ENCODE results near the gene PROX1. TPM values are rescaled to one million over a fixed set of nuclear protein-coding genes. Genes with fewer than 3 reads are reported as not detected.

The PROX1 gene
- total and polyA plus RNA-seq, 2 of the 4 experiments (the other 2 are of a cell fraction) = under 0.01 to 0.02 TPM

DNA sequence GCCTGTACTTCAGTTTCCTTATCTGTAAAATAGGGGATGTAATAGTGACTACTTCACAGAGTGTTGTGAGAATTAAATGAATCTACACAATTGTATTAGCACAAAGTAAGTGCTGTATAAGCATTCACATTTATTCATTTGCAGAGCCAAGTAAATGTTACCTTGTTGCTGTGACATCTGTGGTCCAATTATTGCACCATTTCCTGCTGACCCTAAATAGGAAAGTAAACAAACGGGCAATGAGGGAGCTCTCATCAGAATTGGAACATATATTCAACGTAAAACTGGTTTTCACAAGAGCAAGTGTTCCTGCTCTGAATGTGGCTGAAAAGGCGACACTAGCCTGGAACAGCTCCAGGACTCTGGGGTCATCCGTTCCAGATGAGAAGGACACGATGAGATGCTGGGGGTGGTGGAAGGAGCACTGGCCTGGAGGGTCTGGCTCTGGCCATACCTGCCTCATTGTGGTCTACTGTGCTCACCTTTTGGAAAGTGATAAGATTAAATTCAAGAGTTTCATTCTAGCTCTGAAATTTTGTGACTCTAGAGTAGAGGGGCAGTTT, 34.5 kb downstream of the PROX1 start:
- ChIA-PET POLR2A (ENCODE audit: unreplicated experiment) (no interaction called here), CTCF (interaction anchor here (1.6 kb wide), 1 partner anchor 18 kb away, joined by 6 read pairs; no protein-coding TSS in a partner anchor)
- intact Hi-C loops (cut with micrococcal nuclease) = no loop called here
- no peaks in the 10 kb centered on the region for H3K79me1 ChIP-seq (ENCODE audit: low read depth in 1 of 2, low read length in 2 of 2)
- H3K56ac ChIP-seq (ENCODE audit: extremely low read depth, insufficient read depth, low read length) = no peak overlapping the region
- peaks cover 2% of the 10 kb centered on the region; the same call in 1 of the 2 replicates for H3K27me3 ChIP-seq (ENCODE audit: control insufficient read depth, insufficient read depth, low read length)
- DNase-seq (no peak), ATAC-seq (ENCODE audit: low read depth) (no peak)
- no peak overlapping the region for H4K8ac ChIP-seq (ENCODE audit: low read depth in 2 of 2, low read length in 2 of 2)
- no peak overlapping the region for H3K4ac ChIP-seq (ENCODE audit: low read depth, low read length)
- H2BK120ac ChIP-seq (ENCODE audit: low read depth, low read length) = no peak overlapping the region
- no peak overlapping the region for H3K23ac ChIP-seq (ENCODE audit: low read depth, low read length)
- H2BK5ac ChIP-seq (ENCODE audit: low read depth, low read length, poor library complexity, severe bottlenecking) = no peak overlapping the region
- no peak overlapping the region for H3K18ac ChIP-seq (ENCODE audit: low read depth, low read length)
- H3K9me3 ChIP-seq (ENCODE audit: control insufficient read depth, insufficient read depth, low read length) = no peaks in the 10 kb centered on the region
- H3K27ac ChIP-seq (ENCODE audit: insufficient read depth, low read length) = no peak overlapping the region
- no peak overlapping the region for H2AK5ac ChIP-seq (ENCODE audit: low read depth, low read length)
- H2AK9ac ChIP-seq (replicated peaks; ENCODE audit: low read depth, low read length, poor library complexity) = no peak overlapping the region
- H2BK15ac ChIP-seq (ENCODE audit: low read depth, low read length) = no peak overlapping the region
- in situ Hi-C loops (cut with MboI; ENCODE audit: low sequenced_read_pairs) = no loop called here
- no peaks in the 10 kb centered on the region for H3K9me1 ChIP-seq (ENCODE audit: insufficient read depth, low read length)
- no TSS peak for BruUV-seq (replicated peaks)
- H3K9ac ChIP-seq (ENCODE audit: low read depth, low read length) = no peak overlapping the region
- dilution Hi-C loops (cut with HindIII; ENCODE audit: low sequenced_read_pairs, unreplicated experiment) = no loop called here
- H2BK20ac ChIP-seq (ENCODE audit: low read depth, low read length) = no peak overlapping the region
- no peak overlapping the region for H4K5ac ChIP-seq (ENCODE audit: low read depth, low read length)
- no peak overlapping the region for H3K14ac ChIP-seq (replicated peaks; ENCODE audit: low read depth, low read length)
- H3K36me3 ChIP-seq (ENCODE audit: control insufficient read depth, insufficient read depth, low read length) = no peaks in the 10 kb centered on the region
- no peak overlapping the region for H2AFZ ChIP-seq (replicated peaks; ENCODE audit: low read length, poor library complexity)
- no peaks in the 10 kb centered on the region for H3K4me1 ChIP-seq (ENCODE audit: control insufficient read depth, insufficient read depth, low read length)
- no peak overlapping the region for H3K4me2 ChIP-seq (ENCODE audit: low read depth, low read length)
- WGBS, 2 experiments (ENCODE audit: extremely low coverage in 2 of 2, insufficient read length in 1 of 2) = 37% methylated on average over 2 of the region's 5 CpGs; no CpG with 5 or more reads in 1 of the 2 experiments
- H4K20me1 ChIP-seq (ENCODE audit: insufficient read depth, low read length) = no peaks in the 10 kb centered on the region
- no peak overlapping the region for H4K91ac ChIP-seq (ENCODE audit: insufficient read depth, low read depth, low read length)
- TF ChIP-seq MAFK (IDR thresholded peaks at IDR 0.05; ENCODE audit: low read depth, low read length) (no peak), RCOR1 (IDR thresholded peaks at IDR 0.05; ENCODE audit: insufficient replicate concordance, low read length) (no peak), RAD21 (IDR thresholded peaks at IDR 0.05; ENCODE audit: low read length) (no peak), SMC3 (IDR thresholded peaks at IDR 0.05; ENCODE audit: low read depth, low read length) (no peak), CHD1 (IDR thresholded peaks at IDR 0.05; ENCODE audit: low read depth, low read length) (no peak), RFX5 (IDR thresholded peaks at IDR 0.05; ENCODE audit: low read depth, low read length) (no peak), POLR2A (IDR thresholded peaks at IDR 0.05; ENCODE audit: low read depth, low read length) (no peak), CEBPB (IDR thresholded peaks at IDR 0.05; ENCODE audit: low read depth, low read length) (no peak), MXI1 (IDR thresholded peaks at IDR 0.05; ENCODE audit: borderline replicate concordance, low read depth, low read length) (no peak), FOS (IDR thresholded peaks at IDR 0.05; ENCODE audit: low read depth, low read length) (no peak), NFE2L2 (IDR thresholded peaks at IDR 0.05; ENCODE audit: low read depth, low read length) (no peak), MAZ (IDR thresholded peaks at IDR 0.05; ENCODE audit: borderline replicate concordance, low read depth, low read length) (no peak)
- TF ChIP-seq, protein P1, sequence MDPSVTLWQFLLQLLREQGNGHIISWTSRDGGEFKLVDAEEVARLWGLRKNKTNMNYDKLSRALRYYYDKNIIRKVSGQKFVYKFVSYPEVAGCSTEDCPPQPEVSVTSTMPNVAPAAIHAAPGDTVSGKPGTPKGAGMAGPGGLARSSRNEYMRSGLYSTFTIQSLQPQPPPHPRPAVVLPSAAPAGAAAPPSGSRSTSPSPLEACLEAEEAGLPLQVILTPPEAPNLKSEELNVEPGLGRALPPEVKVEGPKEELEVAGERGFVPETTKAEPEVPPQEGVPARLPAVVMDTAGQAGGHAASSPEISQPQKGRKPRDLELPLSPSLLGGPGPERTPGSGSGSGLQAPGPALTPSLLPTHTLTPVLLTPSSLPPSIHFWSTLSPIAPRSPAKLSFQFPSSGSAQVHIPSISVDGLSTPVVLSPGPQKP (IDR thresholded peaks at IDR 0.05; ENCODE audit: borderline replicate concordance, low read depth, low read length) = no peak
- TF ChIP-seq, protein P2, sequence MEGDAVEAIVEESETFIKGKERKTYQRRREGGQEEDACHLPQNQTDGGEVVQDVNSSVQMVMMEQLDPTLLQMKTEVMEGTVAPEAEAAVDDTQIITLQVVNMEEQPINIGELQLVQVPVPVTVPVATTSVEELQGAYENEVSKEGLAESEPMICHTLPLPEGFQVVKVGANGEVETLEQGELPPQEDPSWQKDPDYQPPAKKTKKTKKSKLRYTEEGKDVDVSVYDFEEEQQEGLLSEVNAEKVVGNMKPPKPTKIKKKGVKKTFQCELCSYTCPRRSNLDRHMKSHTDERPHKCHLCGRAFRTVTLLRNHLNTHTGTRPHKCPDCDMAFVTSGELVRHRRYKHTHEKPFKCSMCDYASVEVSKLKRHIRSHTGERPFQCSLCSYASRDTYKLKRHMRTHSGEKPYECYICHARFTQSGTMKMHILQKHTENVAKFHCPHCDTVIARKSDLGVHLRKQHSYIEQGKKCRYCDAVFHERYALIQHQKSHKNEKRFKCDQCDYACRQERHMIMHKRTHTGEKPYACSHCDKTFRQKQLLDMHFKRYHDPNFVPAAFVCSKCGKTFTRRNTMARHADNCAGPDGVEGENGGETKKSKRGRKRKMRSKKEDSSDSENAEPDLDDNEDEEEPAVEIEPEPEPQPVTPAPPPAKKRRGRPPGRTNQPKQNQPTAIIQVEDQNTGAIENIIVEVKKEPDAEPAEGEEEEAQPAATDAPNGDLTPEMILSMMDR (conservative IDR thresholded peaks at IDR 0.05; ENCODE audit: low read depth, low read length) = no peak
- TF ChIP-seq, protein P3, sequence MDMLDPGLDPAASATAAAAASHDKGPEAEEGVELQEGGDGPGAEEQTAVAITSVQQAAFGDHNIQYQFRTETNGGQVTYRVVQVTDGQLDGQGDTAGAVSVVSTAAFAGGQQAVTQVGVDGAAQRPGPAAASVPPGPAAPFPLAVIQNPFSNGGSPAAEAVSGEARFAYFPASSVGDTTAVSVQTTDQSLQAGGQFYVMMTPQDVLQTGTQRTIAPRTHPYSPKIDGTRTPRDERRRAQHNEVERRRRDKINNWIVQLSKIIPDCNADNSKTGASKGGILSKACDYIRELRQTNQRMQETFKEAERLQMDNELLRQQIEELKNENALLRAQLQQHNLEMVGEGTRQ (IDR thresholded peaks at IDR 0.05; ENCODE audit: low read depth, low read length) = no peak
- no peak overlapping the region for H3K4me3 ChIP-seq (ENCODE audit: insufficient read depth, low read depth, low read length)

Measured in IMR-90 (cell line).